GM19240 (cell line): Measurements from ENCODE around the gene COL27A1.
"Not testable (repeated sequence)": the region's sequence is repeated elsewhere in the genome, so short reads cannot be mapped to it uniquely, and the experiment has no call there.

ENCODE experiments used
- DNase-seq: peaks from one replicate; pipeline ENCODE4 v3.0.0; 2011; ENCODE audit warnings: low spot score; ENCODE audit not compliant: insufficient read length

Gene COL27A1

DNA sequence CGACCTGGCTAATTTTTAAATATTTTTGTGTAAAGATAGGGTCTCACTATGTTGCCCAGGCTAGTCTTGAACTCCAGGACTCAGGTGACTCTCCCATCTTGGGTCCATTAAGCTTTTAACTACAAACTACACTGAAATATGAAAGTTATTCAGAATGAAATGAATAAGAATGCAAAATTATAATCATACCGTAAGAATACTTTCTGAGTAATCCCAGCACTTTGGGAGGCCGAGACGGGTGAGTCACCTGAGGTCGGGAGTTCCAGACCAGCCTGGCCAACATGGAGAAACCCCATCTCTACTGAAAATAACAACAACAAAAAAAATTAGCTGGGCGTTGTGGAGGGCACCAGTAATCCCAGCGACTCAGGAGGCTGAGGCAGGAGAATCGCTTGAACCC, 166.4 kb downstream of the COL27A1 start:
- no peak for DNase-seq

DNA sequence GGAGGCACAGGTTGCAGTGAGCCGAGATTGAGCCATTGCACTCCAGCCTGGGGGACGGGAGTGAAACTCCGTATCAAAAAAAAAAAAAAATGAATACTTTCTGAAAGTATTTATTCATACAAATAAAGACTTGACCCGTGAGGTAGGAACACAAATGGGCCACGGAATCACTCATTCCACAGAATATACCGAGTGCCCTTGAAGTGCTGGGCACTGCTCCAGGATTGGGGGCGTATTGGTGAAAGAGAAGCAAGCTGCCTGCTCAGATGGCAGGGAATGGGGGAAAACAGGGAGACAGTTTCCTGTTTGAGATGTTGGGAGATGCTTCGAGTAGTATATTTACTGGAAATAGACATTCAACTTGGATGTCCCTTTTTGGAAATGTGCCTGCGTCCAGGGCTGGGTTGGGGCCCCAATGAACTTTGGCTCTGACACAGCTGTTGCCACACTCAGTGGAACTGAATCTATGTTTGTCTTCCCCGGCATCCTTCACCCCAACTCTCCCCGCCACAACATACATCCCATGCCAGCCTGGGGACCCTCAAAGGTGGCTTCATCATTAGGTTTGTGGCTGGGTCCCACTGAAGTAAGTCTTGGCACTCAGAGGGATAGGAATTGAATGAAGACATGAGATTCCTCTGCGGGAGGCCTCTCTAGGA, 167.0 kb downstream of the COL27A1 start:
- not testable (repeated sequence) for DNase-seq

DNA sequence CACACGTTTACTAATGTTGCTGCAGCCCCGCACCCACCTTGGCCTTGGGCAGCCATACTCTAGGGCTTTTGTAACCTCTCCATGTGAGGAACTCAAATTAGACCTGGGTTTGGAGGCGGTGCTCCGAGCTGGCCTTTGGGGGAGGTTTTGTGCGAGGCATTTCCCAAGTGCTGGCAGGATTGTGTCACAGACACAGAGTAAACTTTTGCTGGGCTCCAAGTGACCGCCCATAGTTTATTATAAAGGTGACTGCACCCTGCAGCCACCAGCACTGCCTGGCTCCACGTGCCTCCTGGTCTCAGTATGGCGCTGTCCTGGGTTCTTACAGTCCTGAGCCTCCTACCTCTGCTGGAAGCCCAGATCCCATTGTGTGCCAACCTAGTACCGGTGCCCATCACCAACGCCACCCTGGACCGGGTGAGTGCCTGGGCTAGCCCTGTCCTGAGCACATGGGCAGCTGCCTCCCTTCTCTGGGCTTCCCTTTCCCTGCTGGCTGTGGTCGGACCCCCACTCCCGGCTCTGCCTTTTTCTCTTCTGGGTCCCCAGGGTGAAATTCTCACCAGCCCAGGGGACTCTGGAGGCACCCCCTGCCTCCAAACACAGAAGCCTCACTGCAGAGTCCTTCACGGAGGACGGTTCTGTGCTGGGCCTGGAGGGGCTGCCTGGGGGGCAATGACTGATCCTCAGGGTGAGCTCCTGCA, 167.6 kb downstream of the COL27A1 start, which contains the start of gene ORM1:
Gene ORM1 (plus strand): TSS at position 268 of the 701 bp plus-strand sequence. CDS start 36 bp downstream, at position 304.
- DNase-seq, result not testable (repeated sequence)

DNA sequence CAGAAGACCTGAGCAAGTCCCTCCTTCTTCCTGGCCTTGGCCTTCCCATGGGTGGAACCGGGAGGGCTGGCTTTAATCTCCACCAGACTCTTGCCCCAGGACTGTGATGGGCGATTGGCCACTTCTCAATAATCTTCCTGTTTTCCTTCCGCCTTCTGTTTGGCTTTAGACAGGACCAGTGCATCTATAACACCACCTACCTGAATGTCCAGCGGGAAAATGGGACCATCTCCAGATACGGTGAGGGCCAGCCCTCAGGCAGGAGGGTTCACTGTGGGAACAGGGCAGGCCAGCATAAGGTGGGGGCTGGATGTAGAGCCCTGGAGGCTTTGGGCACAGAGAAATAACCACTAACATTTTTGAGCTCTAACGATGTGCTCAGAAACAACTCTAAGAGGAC, 168.5 kb downstream of the COL27A1 start:
- not testable (repeated sequence) for DNase-seq

DNA sequence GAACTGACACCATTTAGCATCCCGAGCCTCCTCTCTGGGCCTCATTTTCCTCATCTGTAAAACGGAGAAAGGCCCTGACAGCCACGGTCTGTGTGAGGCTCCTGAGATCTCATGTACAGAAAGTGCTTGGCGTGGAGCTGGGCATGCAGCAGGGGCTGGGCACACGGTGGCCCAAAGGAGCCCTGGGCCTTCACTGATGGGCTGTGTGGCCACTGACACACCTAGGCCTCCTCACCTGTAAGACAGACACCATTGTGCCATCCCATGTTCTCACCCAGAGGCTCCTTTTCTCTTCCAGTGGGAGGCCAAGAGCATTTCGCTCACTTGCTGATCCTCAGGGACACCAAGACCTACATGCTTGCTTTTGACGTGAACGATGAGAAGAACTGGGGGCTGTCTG, 169.2 kb downstream of the COL27A1 start:
- no peak for DNase-seq

DNA sequence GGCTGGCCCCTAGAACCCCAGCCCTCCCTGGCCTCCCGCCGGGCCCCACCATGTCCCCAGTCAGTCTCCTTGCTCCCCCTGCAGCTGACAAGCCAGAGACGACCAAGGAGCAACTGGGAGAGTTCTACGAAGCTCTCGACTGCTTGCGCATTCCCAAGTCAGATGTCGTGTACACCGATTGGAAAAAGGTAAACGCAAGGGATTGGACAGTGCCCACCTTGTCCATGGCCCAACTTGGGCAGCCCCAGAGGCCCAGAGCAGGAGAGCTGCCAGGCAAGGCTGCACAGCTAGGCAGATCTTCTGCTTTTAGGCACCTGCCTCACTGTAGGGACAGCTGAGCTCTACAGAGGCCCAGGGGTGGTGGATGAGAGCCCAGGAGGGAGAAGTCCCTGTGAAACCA, 169.6 kb downstream of the COL27A1 start:
- DNase-seq, result not testable (repeated sequence)

DNA sequence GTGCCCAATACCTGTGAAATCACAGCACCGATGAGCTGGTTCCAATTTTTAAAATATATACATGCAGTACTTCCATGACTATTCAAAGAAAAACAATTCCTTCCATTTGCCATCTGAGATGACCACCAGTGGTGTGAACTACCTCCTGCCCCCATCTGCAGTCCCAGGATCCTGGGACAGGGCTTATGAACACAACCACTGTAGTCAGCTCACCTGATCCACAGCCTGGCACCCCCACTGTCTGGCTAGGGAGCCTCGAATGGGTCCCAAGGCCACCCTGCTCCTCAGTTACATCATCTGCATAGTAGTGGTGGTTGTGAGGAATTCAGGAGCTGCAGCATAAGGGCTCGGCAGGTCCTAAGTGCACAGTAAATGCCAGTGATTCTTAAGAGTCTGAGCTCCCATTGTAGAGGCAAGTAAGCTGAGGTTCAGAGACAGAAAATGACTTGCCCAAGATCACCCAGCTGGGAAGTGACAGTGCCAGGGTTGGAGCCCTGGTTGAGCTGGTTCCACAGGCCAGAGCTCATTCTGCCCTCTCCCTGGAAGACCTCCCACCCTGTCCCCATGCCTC, 170.4 kb downstream of the COL27A1 start:
- DNase-seq, result not testable (repeated sequence)

DNA sequence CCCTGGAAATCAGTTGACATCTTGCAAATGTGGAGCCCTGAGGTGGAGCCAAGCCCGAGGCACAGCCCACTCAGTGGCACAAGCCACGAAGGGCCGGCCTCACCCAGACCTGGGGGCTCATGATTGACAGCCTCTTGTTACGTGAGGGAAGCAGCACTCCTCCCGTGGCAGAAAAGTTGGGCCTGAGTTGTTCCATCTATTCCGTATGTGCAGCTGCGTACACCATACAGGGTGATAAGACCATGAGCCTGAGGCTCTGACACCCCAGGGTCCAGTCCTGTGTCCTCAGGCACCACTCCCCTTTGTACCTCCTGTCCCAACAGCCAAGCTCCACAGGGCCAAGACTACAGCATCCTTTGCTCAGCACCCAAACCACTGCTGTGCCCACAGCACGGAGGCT, 172.4 kb downstream of the COL27A1 start:
- DNase-seq, result no peak

DNA sequence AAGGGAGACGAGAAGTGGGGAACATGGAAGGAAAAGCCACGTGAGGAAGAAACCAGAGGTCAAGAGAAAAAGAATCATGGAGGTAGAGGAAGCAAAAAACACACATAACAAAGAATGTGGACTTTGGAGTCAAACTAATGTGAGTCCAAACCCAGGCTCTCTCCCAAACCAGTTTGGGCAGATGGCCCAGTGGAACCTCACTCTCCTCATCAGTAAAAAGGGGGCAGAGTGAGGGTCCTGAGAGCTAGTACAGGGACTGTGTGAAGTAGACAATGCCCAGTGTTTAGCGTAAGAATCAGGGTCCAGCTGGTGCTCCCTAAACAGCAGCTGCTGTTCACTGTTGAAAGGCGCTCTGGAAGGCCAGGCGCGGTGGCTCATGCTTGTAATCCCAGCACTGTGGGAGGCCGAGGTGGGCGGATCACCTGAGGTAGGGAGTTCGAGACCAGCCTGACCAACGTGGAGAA, 173.1 kb downstream of the COL27A1 start:
- DNase-seq, result not testable (repeated sequence)

DNA sequence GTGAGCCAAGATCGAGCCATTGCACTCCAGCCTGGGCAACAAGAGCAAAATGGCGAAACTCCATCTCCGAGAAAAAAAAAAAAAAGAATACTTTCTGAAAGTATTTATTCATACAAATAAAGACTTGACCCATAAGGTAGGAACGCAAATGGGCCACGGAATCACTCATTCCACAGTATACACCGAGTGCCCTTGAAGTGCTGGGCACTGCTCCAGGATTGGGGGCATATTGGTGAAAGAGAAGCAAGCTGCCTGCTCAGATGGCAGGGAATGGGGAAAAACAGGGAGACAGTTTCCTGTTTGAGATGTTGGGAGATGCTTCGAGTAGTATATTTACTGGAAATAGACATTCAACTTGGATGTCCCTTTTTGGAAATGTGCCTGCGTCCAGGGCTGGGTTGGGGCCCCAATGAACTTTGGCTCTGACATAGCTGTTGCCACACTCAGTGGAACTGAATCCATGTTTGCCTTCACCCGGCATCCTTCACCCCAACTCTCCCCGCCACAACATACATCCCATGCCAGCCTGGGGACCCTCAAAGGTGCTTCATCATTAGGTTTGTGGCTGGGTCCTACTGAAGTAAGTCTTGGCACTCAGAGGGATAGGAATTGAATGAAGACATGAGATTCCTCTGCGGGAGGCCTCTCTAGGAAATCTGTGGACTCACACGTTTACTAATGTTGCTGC, 173.7 kb downstream of the COL27A1 start:
- not testable (repeated sequence) for DNase-seq

DNA sequence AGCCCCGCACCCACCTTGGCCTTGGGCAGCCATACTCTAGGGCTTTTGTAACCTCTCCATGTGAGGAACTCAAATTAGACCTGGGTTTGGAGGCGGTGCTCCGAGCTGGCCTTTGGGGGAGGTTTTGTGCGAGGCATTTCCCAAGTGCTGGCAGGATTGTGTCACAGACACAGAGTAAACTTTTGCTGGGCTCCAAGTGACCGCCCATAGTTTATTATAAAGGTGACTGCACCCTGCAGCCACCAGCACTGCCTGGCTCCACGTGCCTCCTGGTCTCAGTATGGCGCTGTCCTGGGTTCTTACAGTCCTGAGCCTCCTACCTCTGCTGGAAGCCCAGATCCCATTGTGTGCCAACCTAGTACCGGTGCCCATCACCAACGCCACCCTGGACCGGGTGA, 174.3 kb downstream of the COL27A1 start, which contains the start of gene ORM2:
Gene ORM2 (plus strand): TSS at position 245 of the 398 bp plus-strand sequence. CDS start 36 bp downstream, at position 281.
- not testable (repeated sequence) for DNase-seq

DNA sequence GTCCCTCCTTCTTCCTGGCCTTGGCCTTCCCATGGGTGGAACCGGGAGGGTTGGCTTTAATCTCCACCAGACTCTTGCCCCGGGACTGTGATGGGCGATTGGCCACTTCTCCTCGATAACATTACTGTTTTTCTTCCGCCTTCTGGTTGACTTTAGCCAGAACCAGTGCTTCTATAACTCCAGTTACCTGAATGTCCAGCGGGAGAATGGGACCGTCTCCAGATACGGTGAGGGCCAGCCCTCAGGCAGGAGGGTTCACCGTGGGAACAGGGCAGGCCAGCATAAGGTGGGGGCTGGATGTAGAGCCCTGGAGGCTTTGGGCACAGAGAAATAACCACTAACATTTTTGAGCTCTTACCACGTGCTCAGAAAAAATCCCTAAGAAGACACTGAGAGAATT, 175.3 kb downstream of the COL27A1 start:
- DNase-seq, result no peak

DNA sequence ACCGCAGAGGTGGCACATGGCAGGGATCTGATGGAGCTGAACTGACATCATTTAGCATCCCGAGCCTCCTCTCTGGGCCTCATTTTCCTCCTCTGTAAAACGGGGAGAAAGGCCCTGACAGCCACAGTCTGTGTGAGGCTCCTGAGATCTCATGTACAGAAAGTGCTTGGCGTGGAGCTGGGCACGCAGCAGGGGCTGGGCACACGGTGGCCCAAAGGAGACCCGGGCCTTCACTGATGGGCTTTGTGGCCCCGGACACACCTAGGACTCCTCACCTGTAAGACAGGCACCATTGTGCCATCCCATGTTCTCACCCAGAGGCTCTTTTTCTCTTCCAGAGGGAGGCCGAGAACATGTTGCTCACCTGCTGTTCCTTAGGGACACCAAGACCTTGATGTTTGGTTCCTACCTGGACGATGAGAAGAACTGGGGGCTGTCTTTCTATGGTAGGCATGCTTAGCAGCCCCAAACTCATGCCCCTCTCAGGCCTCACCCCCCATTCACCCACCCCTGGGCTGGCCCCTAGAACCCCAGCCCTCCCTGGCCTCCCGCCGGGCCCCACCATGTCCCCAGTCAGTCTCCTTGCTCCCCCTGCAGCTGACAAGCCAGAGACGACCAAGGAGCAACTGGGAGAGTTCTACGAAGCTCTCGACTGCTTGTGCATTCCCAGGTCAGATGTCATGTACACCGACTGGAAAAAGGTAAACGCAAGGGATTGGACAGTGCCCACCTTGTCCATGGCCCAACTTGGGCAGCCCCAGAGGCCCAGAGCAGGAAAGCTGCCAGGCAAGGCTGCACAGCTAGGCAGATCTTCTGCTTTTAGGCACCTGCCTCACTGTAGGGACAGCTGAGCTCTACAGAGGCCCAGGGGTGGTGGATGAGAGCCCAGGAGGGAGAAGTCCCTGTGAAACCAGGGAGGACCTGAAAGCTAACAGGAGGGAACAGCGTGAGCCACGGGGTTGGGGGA, 176.2 kb downstream of the COL27A1 start:
- not testable (repeated sequence) for DNase-seq

DNA sequence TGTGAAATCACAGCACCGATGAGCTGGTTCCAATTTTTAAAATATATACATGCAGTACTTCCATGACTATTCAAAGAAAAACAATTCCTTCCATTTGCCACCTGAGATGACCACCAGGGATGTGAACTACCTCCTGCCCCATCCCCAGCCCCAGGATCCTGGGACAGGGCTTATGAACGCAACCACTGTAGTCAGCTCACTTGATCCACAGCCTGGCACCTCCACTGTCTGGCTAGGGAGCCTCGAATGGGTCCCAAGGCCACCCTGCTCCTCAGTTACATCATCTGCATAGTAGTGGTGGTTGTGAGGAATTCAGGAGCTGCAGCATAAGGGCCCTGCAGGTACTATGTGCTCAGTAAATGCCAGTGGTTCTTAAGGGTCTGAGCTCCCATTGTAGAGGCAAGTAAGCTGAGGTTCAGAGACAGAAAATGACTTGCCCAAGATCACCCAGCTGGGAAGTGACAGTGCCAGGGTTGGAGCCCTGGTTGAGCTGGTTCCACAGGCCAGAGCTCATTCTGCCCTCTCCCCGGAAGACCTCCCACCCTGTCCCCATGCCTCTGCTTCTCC, 177.2 kb downstream of the COL27A1 start:
- DNase-seq, result not testable (repeated sequence)

DNA sequence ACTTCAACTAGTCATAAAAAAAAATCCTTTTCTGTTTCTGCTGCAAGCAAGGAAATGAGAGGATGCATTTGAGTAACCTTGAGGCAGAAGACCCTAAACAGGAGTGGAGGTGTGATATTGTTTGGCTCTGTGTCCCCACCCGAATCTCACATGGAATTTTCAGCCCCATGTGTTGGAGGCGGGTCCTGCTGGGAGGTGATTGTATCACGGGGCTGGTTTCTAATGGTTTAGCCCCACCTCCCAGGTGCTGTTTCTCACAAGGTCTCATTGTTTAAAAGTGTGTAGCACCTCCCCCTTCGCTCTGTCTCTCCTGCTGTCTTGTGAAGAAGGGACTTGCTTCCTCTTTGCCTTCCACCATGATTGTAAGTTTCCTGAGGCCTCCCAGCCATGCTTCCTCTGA, 178.4 kb downstream of the COL27A1 start:
- not testable (repeated sequence) for DNase-seq

DNA sequence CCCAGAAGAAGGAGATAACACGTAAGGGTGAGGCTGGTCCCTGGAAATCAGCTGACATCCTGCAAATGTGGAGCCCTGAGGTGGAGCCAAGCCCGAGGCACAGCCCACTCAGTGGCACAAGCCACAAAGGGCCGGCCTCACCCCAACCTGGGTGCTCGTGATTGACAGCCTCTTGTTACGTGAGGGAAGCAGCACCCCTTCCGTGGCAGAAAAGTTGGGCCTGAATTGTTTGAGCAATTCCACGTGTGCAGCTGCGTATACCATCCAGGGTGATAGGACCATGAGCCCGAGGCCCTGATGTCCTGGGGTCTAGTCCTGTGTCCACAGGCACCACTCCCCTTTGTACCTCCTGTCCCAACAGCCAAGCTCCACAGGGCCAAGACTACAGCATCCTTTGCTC, 179.2 kb downstream of the COL27A1 start:
- DNase-seq, result no peak

DNA sequence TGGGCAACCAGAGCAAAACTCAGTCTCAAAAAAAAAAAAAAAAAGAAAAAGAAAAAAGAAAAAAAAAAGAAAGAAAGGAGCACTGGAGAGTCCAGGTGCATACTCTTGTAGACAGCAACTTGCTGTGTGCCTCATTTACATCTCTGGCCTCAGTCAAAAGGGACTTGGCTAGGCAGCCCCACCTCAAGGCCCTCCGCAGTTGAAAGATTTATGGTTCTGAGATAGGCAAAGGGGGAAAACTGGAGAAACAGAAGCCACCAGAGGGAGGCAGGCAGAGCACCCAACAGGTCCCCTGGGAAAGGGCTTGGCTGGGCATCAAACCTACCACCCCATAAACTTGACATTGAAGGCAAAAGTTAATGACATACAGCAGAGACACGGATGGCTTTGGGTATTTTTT, 180.4 kb downstream of the COL27A1 start:
- DNase-seq, result no peak

DNA sequence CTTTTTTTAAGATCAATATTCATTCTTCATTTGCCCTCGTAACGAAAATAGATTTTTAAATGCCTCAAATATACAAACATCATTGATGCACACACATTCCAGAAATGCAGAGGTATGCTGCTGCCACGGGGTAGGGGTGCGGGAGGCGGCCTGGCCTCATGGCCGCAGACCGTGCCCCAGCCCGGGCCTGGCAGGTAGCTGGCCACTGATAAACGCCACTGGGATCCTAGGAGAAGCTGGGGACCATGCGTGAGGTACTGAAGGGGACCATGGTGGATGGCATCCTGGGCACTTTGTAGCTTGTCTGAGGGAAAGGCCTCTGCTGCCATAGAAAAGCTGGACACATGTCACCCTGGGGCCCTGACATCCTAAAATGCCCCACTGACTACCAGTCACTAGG, 180.8 kb downstream of the COL27A1 start:
- no peak for DNase-seq

DNA sequence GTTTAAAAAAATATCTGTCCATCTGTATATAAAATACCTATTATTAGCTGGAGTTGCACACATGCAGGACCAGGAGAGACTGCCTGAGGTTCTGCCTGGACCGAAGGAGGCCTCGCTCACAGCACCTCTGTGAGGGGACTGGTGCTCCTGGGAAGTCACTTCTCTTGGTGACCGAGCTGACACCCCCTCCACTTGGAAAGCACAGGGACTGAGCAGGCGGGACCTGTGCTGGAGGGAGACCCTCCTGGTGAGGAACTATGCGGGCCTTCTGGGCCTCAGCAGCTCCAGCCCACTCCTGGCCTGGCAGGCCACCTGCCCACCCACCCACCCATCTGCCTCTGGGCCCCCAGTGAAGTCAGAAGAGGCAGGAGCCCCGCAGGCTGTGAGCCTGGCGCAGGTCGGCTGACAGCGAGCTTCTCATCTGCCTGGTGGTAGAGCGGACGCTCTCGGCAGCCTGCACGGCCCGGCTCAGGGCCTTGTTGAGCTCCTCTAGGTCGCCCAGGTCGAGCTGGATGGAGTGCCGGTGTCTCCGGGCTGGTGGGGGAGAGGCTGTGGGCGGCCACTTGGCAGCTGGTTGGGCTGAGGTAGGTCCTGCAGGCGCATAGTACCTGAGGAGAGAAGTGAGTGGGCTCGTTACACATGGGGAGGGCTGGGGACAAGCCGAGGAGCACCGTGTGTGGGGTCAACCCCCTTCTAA, 181.5 kb downstream of the COL27A1 start:
- DNase-seq, result no peak

DNA sequence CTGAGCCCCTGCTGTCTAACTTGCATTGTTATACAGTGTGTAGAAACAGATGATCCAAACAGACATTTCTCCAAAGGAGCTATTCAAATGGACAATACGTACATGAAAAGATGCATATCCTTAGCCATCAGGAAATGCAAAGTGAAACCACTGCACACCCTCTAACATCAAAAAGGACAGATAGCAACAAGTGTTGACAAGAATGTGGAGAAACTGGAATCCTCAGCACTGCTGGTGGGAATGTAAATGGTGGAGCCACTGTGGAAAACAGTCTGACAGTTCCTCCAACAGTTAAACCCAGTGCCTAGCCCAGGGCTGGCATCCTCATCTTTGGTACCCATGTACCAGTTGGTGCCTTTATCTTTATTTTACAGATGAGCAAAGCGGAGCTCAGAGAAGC, 182.8 kb downstream of the COL27A1 start:
- no peak for DNase-seq
